Heart right ventricle (tissue), 16 donors: ENCODE data around the gene OVOL2. TPM values are rescaled to one million over a fixed set of nuclear protein-coding genes. Genes with fewer than 3 reads are reported as not detected.

Source experiments
- ATAC-seq, 8 donors: fragments of 200-7000 bp; cut with Tn5 transposase; one replicate each; pipeline ENCODE4 v1.9.1; 2020; ENCODE audit warnings: mild to moderate bottlenecking in 8 of 8, moderate library complexity in 8 of 8, moderate number of reproducible peaks in 1 of 8
- DNase-seq, 2 donors: peaks; one replicate each; pipeline ENCODE4 v3.0.0-alpha.2; 2020
- H3K27ac ChIP-seq, 10 donors: fragments of 200-600 bp; sonication (generic) in 2 of 10; one replicate each; pipeline versions ENCODE4 v1.5.0 to v1.8.0; 2020 to 2022; ENCODE audit warnings: mild to moderate bottlenecking in 3 of 10
- H3K27me3 ChIP-seq, 7 donors: fragments of 200-600 bp; one replicate each; pipeline ENCODE4 v1.8.0; 2021 to 2022; ENCODE audit warnings: mild to moderate bottlenecking in 2 of 7
- H3K36me3 ChIP-seq, 9 donors: fragments of 200-600 bp; sonication (generic) in 1 of 9; one replicate each; pipeline versions ENCODE4 v1.5.0 to v1.8.0; 2020 to 2022; ENCODE audit warnings: mild to moderate bottlenecking in 2 of 9
- H3K4me1 ChIP-seq, 9 donors: fragments of 200-600 bp; sonication (generic) in 1 of 9; one replicate each; pipeline versions ENCODE4 v1.5.0 to v1.8.0; 2020 to 2022; ENCODE audit warnings: mild to moderate bottlenecking in 4 of 9
- H3K4me3 ChIP-seq, 10 donors: fragments of 200-600 bp; sonication (generic) in 2 of 10; one replicate each; pipeline versions ENCODE4 v1.5.0 to v1.8.0; 2020 to 2022; ENCODE audit warnings: mild to moderate bottlenecking in 7 of 10, moderate library complexity in 2 of 10
- H3K9me3 ChIP-seq, 11 donors: fragments of 200-600 bp in 10 of 11; sonication (generic) in 2 of 11; one replicate each; pipeline versions ENCODE4 v1.5.0 to v1.8.0; 2013 to 2022; ENCODE audit warnings: mild to moderate bottlenecking in 2 of 11, control low read depth in 1 of 11, moderate library complexity in 1 of 11
- WGBS, 2 donors: extraction: QIAGEN DNeasy Blood & Tissue Kit; methylation state at CpG; one replicate each; pipeline ENCODE4 v1.1.7; 2013; ENCODE audit warnings: inconsistent platforms in 1 of 2; 5-methylcytosine and 5-hydroxymethylcytosine counted together
- intact Hi-C, 10 donors: fragments of 100-400 bp; cut with DNase I; formaldehyde crosslinking; loops; one replicate each; pipeline versions ENCODE4 v1.11.1 to v1.14.2; 2022
- polyA plus RNA-seq, 2 donors: library from polyadenylated mRNA; stranded (reverse); fragments of 200-250 nt; gene quantifications; one replicate each; pipeline ENCODE4 v1.2.3, GENCODE V29; 2013
- total RNA-seq, 10 donors: library from RNA; stranded (reverse); fragmentation: NEBNext Ultra II Directional in 3 of 10; extraction: Animal tissue kit (Norgen Biotek cat#: 25700) in 3 of 10; gene quantifications; one replicate each; pipeline versions ENCODE4 v1.2.1 to v1.2.4, GENCODE V29; 2021 to 2023
- TF ChIP-seq, protein P1 (sequence below), 9 donors: fragments of 200-600 bp; sonication (generic) in 2 of 9; IDR thresholded peaks; one replicate each; pipeline versions ENCODE4 v1.5.0 to v1.8.0; 2021 to 2022; ENCODE audit warnings: antibody characterized with exemption in 9 of 9, mild to moderate bottlenecking in 5 of 9, moderate library complexity in 1 of 9
- donor health status: Arrhythmogenic right ventricular cardiomyopathy.
- donor health status: ischemic (EF 13 %, LVEDD 7.1; RV severe dilation, severe dysfunction).
- donor health status: healthy with polysubstance abuse.
- donor health status: DM: no; HTN: yes; CAD: no.
- donor health status: DM: no; HTN: no; CAD: no.
- donor health status: ischemic (EF 25% LVEDD 6.9; RV normal size, moderate dysfunction).
- donor health status: ischemic (EF 25% LVEDD 5.7; RV mildly dilated, moderate dysfunction).
- donor health status: healthy.
- donor health status: DM: yes; HTN: yes; CAD: no.
- donor health status: Ischemic cardiomyopathy.
- donor health status: ischemic (EF 35%, LVEDD 5.7; RV mildly dilated, moderate dysfunction).
- donor health status: nonischemic (EF 11% LVEDD 7.7; RV severe dilation, severe dysfunction).
- donor health status: DM: yes; HTN: yes; CAD: no.
- donor health status: PGD.
- donor health status: ischemic (EF 29% LVEDD 5.4; RV normal size, mild dysfunction).
- donor health status: nonischemic (EF 23%, LVEDD 6.1; RV moderate dilation, normal function).

OVOL2 gene
- total and polyA plus RNA-seq, 12 donors: not detected

DNA sequence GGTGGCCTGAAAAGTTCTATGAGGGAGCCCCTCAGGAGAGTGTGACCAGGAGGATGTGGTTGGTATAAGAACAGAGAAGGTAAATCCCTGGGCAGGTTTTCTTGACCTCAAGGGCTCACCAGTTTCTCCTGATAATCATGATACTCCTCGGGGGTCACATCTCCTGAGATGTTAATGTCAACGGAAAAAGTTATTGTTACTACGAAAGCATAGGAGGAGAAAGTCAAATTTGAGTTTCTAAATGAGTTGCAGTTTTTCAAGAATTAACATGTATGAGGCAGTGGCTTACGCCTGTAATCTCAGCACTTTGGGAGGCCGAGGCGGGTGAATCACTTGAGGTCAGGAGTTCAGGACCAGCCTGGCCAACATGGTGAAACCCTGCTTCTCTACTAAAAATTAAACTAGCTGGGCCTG is 65.5 kb downstream of the OVOL2 start:
- no peak for ATAC-seq
- no peaks in the 10 kb centered on the region for H3K27me3 ChIP-seq
- WGBS, 2 donors: 87 to 90% methylated on average over 6 of the region's 6 CpGs
- no peaks in the 10 kb centered on the region for H3K9me3 ChIP-seq
- H3K27ac ChIP-seq: no peak overlapping the region
- H3K4me1 ChIP-seq: peaks cover 0 to 11% (median 0%) of the 10 kb centered on the region in 9 donors
- TF ChIP-seq, protein P1, sequence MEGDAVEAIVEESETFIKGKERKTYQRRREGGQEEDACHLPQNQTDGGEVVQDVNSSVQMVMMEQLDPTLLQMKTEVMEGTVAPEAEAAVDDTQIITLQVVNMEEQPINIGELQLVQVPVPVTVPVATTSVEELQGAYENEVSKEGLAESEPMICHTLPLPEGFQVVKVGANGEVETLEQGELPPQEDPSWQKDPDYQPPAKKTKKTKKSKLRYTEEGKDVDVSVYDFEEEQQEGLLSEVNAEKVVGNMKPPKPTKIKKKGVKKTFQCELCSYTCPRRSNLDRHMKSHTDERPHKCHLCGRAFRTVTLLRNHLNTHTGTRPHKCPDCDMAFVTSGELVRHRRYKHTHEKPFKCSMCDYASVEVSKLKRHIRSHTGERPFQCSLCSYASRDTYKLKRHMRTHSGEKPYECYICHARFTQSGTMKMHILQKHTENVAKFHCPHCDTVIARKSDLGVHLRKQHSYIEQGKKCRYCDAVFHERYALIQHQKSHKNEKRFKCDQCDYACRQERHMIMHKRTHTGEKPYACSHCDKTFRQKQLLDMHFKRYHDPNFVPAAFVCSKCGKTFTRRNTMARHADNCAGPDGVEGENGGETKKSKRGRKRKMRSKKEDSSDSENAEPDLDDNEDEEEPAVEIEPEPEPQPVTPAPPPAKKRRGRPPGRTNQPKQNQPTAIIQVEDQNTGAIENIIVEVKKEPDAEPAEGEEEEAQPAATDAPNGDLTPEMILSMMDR (IDR thresholded peaks at IDR 0.05): no peak
- no peak for DNase-seq
- intact Hi-C loops: loop anchor here in 5 of 10 donors (10.0 kb wide), 3 partner anchors 293 to 1187 kb away; partner anchors contain the start of gene ZNF133 (in 1 of the 5)
- no peak overlapping the region for H3K4me3 ChIP-seq
- peaks cover 0 to 43% (median 5%) of the 10 kb centered on the region in 9 donors for H3K36me3 ChIP-seq

DNA sequence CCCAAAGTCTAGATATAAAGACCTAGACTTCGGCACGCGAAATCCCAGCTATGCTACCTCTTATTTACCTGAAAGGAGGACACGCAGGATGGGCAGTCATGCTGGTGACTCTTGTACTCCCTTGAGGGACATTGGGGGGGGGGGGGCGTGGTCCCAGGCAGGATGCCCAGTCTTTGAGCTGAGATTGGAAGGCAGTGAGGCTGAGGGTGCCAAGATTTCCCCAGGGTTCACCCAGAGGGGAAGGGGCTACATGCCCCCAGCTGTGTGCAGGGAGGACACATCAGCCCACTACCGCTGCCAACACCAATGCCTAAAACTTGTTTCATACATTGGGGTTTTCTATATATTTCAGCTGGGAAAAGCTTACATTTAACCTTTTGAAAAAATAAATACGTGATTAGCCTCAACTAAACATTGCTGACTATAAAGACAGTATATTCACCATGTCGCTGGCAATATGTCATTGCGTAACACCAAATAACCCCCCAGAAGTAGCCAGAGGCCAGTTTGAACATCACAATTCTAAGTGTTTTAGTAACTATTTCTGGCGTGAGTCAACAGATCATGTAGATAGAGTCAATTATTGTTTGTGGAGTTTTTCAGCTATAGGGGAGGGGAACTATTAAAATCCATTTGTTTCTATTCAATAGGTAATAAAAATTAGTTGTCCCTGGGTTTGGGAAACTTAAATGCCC is 67.3 kb downstream of the OVOL2 start:
- DNase-seq: no peak
- Histone ChIP-seq H3K4me3 (no peak overlapping the region), H3K27ac (no peak overlapping the region), H3K27me3 (no peaks in the 10 kb centered on the region), H3K36me3 (peaks cover 0 to 52% (median 5%) of the 10 kb centered on the region in 9 donors), H3K9me3 (no peaks in the 10 kb centered on the region), H3K4me1 (peaks cover 0 to 4% (median 0%) of the 10 kb centered on the region in 9 donors)
- 88 to 90% methylated on average over 10 of the region's 10 CpGs for WGBS, 2 donors
- intact Hi-C loops: loop anchor here in 5 of 10 donors (10.0 kb wide), 3 partner anchors 294 to 1186 kb away; partner anchors contain the start of gene ZNF133 (in 1 of the 5)
- TF ChIP-seq, protein P1 (IDR thresholded peaks at IDR 0.05): no peak
- ATAC-seq: no peak

GRCh38 chr20:17987988-17988387 is 69.7 kb downstream of the OVOL2 start:
- H3K4me3 ChIP-seq: no peak overlapping the region
- no peak overlapping the region for H3K27ac ChIP-seq
- no peaks in the 10 kb centered on the region for H3K9me3 ChIP-seq
- H3K36me3 ChIP-seq: peaks cover 0 to 69% (median 5%) of the 10 kb centered on the region in 9 donors
- ATAC-seq: no peak
- no peak for DNase-seq
- intact Hi-C loops: no loop called here
- peaks cover 0 to 4% (median 0%) of the 10 kb centered on the region in 9 donors for H3K4me1 ChIP-seq
- 95 to 98% methylated on average over 3 of the region's 3 CpGs for WGBS, 2 donors
- no peaks in the 10 kb centered on the region for H3K27me3 ChIP-seq
- TF ChIP-seq, protein P1 (IDR thresholded peaks at IDR 0.05): no peak

- DNase-seq: no peak
- TF ChIP-seq, protein P1 (IDR thresholded peaks at IDR 0.05): no peak
- WGBS, 2 donors: 95% methylated on average over 7 of the region's 7 CpGs
- H3K4me1 ChIP-seq: no peaks in the 10 kb centered on the region
- H3K4me3 ChIP-seq: no peak overlapping the region
- no peaks in the 10 kb centered on the region for H3K27me3 ChIP-seq
- H3K27ac ChIP-seq: no peak overlapping the region
- no peaks in the 10 kb centered on the region for H3K9me3 ChIP-seq
- ATAC-seq: no peak
- intact Hi-C loops: no loop called here
- H3K36me3 ChIP-seq: peaks cover 0 to 77% (median under 1%) of the 10 kb centered on the region in 9 donors
Observed at GRCh38 chr20:17985388-17986018, 72.2 kb downstream of the OVOL2 start.
